WTC11 (cell line): ENCODE measurements around the gene MCF2L2. TPM values are rescaled to one million over a fixed set of nuclear protein-coding genes. Genes with fewer than 3 reads are reported as not detected.

Experiments
- ATAC-seq: fragments of 200-7000 bp; cut with Tn5 transposase; 2 replicates; pipeline ENCODE4 v1.10.0; 2021; ENCODE audit warnings: mild to moderate bottlenecking, moderate library complexity
- CTCF ChIA-PET: fragments of 300-600 bp; sonication (Branson Sonifier 250); formaldehyde crosslinking; loops from one replicate; lab custom pipeline; 2021; ENCODE audit warnings: antibody characterized with exemption; lab: Charles Lee
- POLR2A ChIA-PET: fragments of 350-600 bp; sonication (Branson Sonifier 250); formaldehyde crosslinking; loops from one replicate; lab custom pipeline; 2021; ENCODE audit warnings: antibody characterized with exemption; lab: Charles Lee
- DNase-seq: peaks from one replicate; pipeline ENCODE4 v3.0.0; 2021; ENCODE audit warnings: low spot score
- H3K27ac Mint-ChIP-seq: 2 replicates; pipeline ENCODE4 v1.8.0; 2021; ENCODE audit warnings: mixed read lengths
- H3K27me3 Mint-ChIP-seq: 2 replicates; pipeline ENCODE4 v1.8.0; 2021; ENCODE audit warnings: low read depth, mild to moderate bottlenecking, moderate library complexity, mixed read lengths
- H3K36me3 Mint-ChIP-seq: 2 replicates; pipeline ENCODE4 v1.8.0; 2021; ENCODE audit warnings: mixed read lengths
- H3K4me1 Mint-ChIP-seq: 2 replicates; pipeline ENCODE4 v1.8.0; 2022; ENCODE audit warnings: mixed read lengths
- H3K4me3 Mint-ChIP-seq: 2 replicates; pipeline ENCODE4 v1.8.0; 2021; ENCODE audit warnings: mild to moderate bottlenecking, moderate library complexity, mixed read lengths
- H3K9me3 Mint-ChIP-seq: 2 replicates; pipeline ENCODE4 v1.8.0; 2021; ENCODE audit warnings: mixed read lengths
- AR ChIP-seq: fragments of 250-450 bp; sonication (Bioruptor Pico); IDR thresholded peaks from 2 replicates; pipeline ENCODE4 v1.9.0; 2021; ENCODE audit warnings: mild to moderate bottlenecking
- CTCF ChIP-seq: fragments of 200-600 bp; IDR thresholded peaks from 2 replicates; pipeline ENCODE4 v1.8.0; 2022; ENCODE audit warnings: antibody characterized with exemption
- ESRRA ChIP-seq: sonication (generic); formaldehyde crosslinking; IDR thresholded peaks from 2 replicates; pipeline ENCODE4 v1.8.1; 2022; ENCODE audit warnings: mild to moderate bottlenecking, missing genetic modification reagents, borderline replicate concordance
- FOXJ3 ChIP-seq: sonication (generic); formaldehyde crosslinking; IDR thresholded peaks from 2 replicates; pipeline ENCODE4 v1.9.0; 2021; ENCODE audit warnings: missing genetic modification reagents, mild to moderate bottlenecking, borderline replicate concordance
- GTF2I ChIP-seq: fragments of 250-450 bp; sonication (Bioruptor Pico); conservative IDR thresholded peaks from 2 replicates; pipeline ENCODE4 v1.4.0; 2021; ENCODE audit warnings: mild to moderate bottlenecking
- RORB ChIP-seq: fragments of 250-450 bp; sonication (Bioruptor Pico); IDR thresholded peaks from 2 replicates; pipeline ENCODE4 v1.9.0; 2021; ENCODE audit warnings: mild to moderate bottlenecking
- SP1 ChIP-seq: sonication (generic); formaldehyde crosslinking; conservative IDR thresholded peaks from 2 replicates; pipeline ENCODE4 v1.8.1; 2022; ENCODE audit warnings: missing genetic modification reagents
- TCF7 ChIP-seq: sonication (generic); formaldehyde crosslinking; IDR thresholded peaks from 2 replicates; pipeline ENCODE4 v1.8.0; 2022; ENCODE audit warnings: mild to moderate bottlenecking, low read depth, missing genetic modification reagents, moderate library complexity
- TEAD4 ChIP-seq: sonication (generic); formaldehyde crosslinking; IDR thresholded peaks from 2 replicates; pipeline ENCODE4 v1.8.0; 2022; ENCODE audit warnings: mild to moderate bottlenecking, missing genetic modification reagents
- ZNF121 ChIP-seq: sonication (generic); formaldehyde crosslinking; IDR thresholded peaks from 2 replicates; pipeline ENCODE4 v1.8.0; 2023; ENCODE audit warnings: missing genetic modification reagents
- ZNF317 ChIP-seq: sonication (generic); formaldehyde crosslinking; IDR thresholded peaks from 2 replicates; pipeline ENCODE4 v1.8.1; 2023; ENCODE audit warnings: low read depth, mild to moderate bottlenecking, moderate library complexity, missing genetic modification reagents, borderline replicate concordance
- ZNF423 ChIP-seq: fragments of 250-450 bp; sonication (Bioruptor Pico); IDR thresholded peaks from 2 replicates; pipeline ENCODE4 v2.1.2; 2022; ENCODE audit warnings: mild to moderate bottlenecking, moderate library complexity
- ZNF671 ChIP-seq: fragments of 250-450 bp; sonication (Bioruptor Pico); IDR thresholded peaks from 2 replicates; pipeline ENCODE4 v1.8.0; 2021; ENCODE audit warnings: mild to moderate bottlenecking
- total RNA-seq: library from RNA; stranded (reverse); gene quantifications from 3 replicates; pipeline ENCODE4 v1.2.3, GENCODE V29; 2021
- TF ChIP-seq, protein P1 (sequence below): sonication (generic); formaldehyde crosslinking; IDR thresholded peaks from 2 replicates; pipeline ENCODE4 v1.8.1; 2023; ENCODE audit warnings: mild to moderate bottlenecking, missing genetic modification reagents, moderate library complexity
- TF ChIP-seq, protein P2 (sequence below): sonication (generic); formaldehyde crosslinking; IDR thresholded peaks from 2 replicates; pipeline ENCODE4 v1.8.0; 2023; ENCODE audit warnings: mild to moderate bottlenecking, missing genetic modification reagents
- TF ChIP-seq, protein P3 (sequence below): sonication (generic); formaldehyde crosslinking; conservative IDR thresholded peaks from 2 replicates; pipeline ENCODE4 v1.8.1; 2023; ENCODE audit warnings: mild to moderate bottlenecking, low read depth, missing genetic modification reagents, moderate library complexity
- TF ChIP-seq, protein P4 (sequence below): sonication (generic); formaldehyde crosslinking; IDR thresholded peaks from 2 replicates; pipeline ENCODE4 v1.8.1; 2022; ENCODE audit warnings: missing genetic modification reagents, borderline replicate concordance
- TF ChIP-seq, protein P5 (sequence below): sonication (generic); formaldehyde crosslinking; IDR thresholded peaks from 2 replicates; pipeline ENCODE4 v1.8.1; 2023; ENCODE audit warnings: mild to moderate bottlenecking, missing genetic modification reagents, borderline replicate concordance

Gene MCF2L2
- total RNA-seq, 1 experiment from 2014 or later = 7.5 TPM

DNA sequence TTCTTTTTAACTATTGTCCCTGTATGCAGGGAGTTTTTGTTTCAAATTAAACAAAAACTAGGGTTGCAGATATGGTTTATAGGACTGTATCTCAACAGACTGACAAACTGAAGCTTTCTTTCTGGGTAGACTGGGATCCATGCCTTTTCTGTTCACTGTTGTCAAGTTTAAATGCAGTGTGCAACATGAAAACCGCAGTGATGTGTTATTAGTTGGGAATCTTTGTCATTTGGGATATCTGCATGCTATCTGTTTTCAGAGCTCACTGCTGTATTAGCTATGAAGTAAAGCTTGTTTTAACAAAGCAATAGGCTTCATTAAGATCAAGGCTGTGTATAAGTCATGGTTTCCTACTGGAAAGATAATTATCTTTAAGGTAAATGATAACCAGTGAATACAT lies 21.4 kb upstream of the MCF2L2 start:
- H3K27ac Mint-ChIP-seq = no peak overlapping the region
- TF ChIP-seq, protein P1, sequence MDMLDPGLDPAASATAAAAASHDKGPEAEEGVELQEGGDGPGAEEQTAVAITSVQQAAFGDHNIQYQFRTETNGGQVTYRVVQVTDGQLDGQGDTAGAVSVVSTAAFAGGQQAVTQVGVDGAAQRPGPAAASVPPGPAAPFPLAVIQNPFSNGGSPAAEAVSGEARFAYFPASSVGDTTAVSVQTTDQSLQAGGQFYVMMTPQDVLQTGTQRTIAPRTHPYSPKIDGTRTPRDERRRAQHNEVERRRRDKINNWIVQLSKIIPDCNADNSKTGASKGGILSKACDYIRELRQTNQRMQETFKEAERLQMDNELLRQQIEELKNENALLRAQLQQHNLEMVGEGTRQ (CRISPR knock-in tag) = no peak
- no peak for TF ChIP-seq ESRRA (CRISPR knock-in tag)
- no peak for TF ChIP-seq AR (CRISPR knock-in tag)
- no peak for TF ChIP-seq RORB (CRISPR knock-in tag)
- TF ChIP-seq GTF2I = no peak
- no peak for TF ChIP-seq TCF7 (CRISPR knock-in tag)
- no peak for TF ChIP-seq ZNF423 (CRISPR knock-in tag)
- TF ChIP-seq, protein P2, sequence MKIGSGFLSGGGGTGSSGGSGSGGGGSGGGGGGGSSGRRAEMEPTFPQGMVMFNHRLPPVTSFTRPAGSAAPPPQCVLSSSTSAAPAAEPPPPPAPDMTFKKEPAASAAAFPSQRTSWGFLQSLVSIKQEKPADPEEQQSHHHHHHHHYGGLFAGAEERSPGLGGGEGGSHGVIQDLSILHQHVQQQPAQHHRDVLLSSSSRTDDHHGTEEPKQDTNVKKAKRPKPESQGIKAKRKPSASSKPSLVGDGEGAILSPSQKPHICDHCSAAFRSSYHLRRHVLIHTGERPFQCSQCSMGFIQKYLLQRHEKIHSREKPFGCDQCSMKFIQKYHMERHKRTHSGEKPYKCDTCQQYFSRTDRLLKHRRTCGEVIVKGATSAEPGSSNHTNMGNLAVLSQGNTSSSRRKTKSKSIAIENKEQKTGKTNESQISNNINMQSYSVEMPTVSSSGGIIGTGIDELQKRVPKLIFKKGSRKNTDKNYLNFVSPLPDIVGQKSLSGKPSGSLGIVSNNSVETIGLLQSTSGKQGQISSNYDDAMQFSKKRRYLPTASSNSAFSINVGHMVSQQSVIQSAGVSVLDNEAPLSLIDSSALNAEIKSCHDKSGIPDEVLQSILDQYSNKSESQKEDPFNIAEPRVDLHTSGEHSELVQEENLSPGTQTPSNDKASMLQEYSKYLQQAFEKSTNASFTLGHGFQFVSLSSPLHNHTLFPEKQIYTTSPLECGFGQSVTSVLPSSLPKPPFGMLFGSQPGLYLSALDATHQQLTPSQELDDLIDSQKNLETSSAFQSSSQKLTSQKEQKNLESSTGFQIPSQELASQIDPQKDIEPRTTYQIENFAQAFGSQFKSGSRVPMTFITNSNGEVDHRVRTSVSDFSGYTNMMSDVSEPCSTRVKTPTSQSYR (CRISPR knock-in tag) = no peak
- no peak for TF ChIP-seq SP1 (CRISPR knock-in tag)
- TF ChIP-seq, protein P3, sequence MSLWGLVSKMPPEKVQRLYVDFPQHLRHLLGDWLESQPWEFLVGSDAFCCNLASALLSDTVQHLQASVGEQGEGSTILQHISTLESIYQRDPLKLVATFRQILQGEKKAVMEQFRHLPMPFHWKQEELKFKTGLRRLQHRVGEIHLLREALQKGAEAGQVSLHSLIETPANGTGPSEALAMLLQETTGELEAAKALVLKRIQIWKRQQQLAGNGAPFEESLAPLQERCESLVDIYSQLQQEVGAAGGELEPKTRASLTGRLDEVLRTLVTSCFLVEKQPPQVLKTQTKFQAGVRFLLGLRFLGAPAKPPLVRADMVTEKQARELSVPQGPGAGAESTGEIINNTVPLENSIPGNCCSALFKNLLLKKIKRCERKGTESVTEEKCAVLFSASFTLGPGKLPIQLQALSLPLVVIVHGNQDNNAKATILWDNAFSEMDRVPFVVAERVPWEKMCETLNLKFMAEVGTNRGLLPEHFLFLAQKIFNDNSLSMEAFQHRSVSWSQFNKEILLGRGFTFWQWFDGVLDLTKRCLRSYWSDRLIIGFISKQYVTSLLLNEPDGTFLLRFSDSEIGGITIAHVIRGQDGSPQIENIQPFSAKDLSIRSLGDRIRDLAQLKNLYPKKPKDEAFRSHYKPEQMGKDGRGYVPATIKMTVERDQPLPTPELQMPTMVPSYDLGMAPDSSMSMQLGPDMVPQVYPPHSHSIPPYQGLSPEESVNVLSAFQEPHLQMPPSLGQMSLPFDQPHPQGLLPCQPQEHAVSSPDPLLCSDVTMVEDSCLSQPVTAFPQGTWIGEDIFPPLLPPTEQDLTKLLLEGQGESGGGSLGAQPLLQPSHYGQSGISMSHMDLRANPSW (CRISPR knock-in tag) = no peak
- TF ChIP-seq CTCF = no peak
- TF ChIP-seq, protein P4, sequence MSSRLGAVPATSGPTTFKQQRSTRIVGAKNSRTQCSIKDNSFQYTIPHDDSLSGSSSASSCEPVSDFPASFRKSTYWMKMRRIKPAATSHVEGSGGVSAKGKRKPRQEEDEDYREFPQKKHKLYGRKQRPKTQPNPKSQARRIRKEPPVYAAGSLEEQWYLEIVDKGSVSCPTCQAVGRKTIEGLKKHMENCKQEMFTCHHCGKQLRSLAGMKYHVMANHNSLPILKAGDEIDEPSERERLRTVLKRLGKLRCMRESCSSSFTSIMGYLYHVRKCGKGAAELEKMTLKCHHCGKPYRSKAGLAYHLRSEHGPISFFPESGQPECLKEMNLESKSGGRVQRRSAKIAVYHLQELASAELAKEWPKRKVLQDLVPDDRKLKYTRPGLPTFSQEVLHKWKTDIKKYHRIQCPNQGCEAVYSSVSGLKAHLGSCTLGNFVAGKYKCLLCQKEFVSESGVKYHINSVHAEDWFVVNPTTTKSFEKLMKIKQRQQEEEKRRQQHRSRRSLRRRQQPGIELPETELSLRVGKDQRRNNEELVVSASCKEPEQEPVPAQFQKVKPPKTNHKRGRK (CRISPR knock-in tag) = no peak
- no peak for TF ChIP-seq ZNF121 (CRISPR knock-in tag)
- no peak for TF ChIP-seq ZNF671
- TF ChIP-seq TEAD4 = no peak
- TF ChIP-seq, protein P5, sequence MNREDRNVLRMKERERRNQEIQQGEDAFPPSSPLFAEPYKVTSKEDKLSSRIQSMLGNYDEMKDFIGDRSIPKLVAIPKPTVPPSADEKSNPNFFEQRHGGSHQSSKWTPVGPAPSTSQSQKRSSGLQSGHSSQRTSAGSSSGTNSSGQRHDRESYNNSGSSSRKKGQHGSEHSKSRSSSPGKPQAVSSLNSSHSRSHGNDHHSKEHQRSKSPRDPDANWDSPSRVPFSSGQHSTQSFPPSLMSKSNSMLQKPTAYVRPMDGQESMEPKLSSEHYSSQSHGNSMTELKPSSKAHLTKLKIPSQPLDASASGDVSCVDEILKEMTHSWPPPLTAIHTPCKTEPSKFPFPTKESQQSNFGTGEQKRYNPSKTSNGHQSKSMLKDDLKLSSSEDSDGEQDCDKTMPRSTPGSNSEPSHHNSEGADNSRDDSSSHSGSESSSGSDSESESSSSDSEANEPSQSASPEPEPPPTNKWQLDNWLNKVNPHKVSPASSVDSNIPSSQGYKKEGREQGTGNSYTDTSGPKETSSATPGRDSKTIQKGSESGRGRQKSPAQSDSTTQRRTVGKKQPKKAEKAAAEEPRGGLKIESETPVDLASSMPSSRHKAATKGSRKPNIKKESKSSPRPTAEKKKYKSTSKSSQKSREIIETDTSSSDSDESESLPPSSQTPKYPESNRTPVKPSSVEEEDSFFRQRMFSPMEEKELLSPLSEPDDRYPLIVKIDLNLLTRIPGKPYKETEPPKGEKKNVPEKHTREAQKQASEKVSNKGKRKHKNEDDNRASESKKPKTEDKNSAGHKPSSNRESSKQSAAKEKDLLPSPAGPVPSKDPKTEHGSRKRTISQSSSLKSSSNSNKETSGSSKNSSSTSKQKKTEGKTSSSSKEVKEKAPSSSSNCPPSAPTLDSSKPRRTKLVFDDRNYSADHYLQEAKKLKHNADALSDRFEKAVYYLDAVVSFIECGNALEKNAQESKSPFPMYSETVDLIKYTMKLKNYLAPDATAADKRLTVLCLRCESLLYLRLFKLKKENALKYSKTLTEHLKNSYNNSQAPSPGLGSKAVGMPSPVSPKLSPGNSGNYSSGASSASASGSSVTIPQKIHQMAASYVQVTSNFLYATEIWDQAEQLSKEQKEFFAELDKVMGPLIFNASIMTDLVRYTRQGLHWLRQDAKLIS (CRISPR knock-in tag) = no peak
- TF ChIP-seq ZNF317 (CRISPR knock-in tag) = no peak
- TF ChIP-seq FOXJ3 (CRISPR knock-in tag) = no peak
- peaks cover 17% of the 10 kb centered on the region for H3K4me1 Mint-ChIP-seq
- DNase-seq (no peak), ATAC-seq (no peak)
- POLR2A ChIA-PET = no interaction called here
- no peaks in the 10 kb centered on the region for H3K27me3 Mint-ChIP-seq
- no peak overlapping the region for H3K4me3 Mint-ChIP-seq
- peaks cover under 1% of the 10 kb centered on the region for H3K9me3 Mint-ChIP-seq
- CTCF ChIA-PET = interaction anchor here (1.1 to 2.0 kb wide), 2 partner anchors 22 to 30 kb away, joined by 4 to 5 read pairs; no protein-coding TSS in a partner anchor
- H3K36me3 Mint-ChIP-seq = peaks cover 13% of the 10 kb centered on the region; the same call in 1 of the 2 replicates
